Parathyroid adenoma (tissue), 2 donors: ENCODE measurements around the gene PALS2.

Experiments used
- H2AFZ ChIP-seq: fragments of 300-600 bp; sonication (generic); one replicate; pipeline ENCODE4 v1.7.0; 2017; ENCODE audit warnings: antibody characterized with exemption, mild to moderate bottlenecking
- H3K27ac ChIP-seq: fragments of 300-600 bp; sonication (generic); one replicate; pipeline ENCODE4 v1.7.0; 2017
- H3K27me3 ChIP-seq: fragments of 300-600 bp; sonication (generic); one replicate; pipeline ENCODE4 v1.7.0; 2017; ENCODE audit warnings: low read length; ENCODE audit not compliant: control insufficient read depth, insufficient read depth
- H3K36me3 ChIP-seq: fragments of 300-600 bp; sonication (generic); one replicate; pipeline ENCODE4 v1.7.0; 2017; ENCODE audit warnings: low read length; ENCODE audit not compliant: control insufficient read depth, insufficient read depth
- H3K4me1 ChIP-seq: fragments of 300-600 bp; sonication (generic); one replicate; pipeline ENCODE4 v1.7.0; 2017; ENCODE audit warnings: control low read depth
- H3K4me2 ChIP-seq: fragments of 300-600 bp; sonication (generic); one replicate; pipeline ENCODE4 v1.7.0; 2017; ENCODE audit warnings: low read length
- H3K4me3 ChIP-seq: fragments of 300-600 bp; sonication (generic); one replicate; pipeline ENCODE4 v1.7.0; 2017; ENCODE audit warnings: low read depth, low read length
- H3K79me2 ChIP-seq: fragments of 300-600 bp; sonication (generic); one replicate; pipeline ENCODE4 v1.7.0; 2017; ENCODE audit warnings: control low read depth
- H3K9ac ChIP-seq: fragments of 300-600 bp; sonication (generic); one replicate; pipeline ENCODE4 v1.7.0; 2017; ENCODE audit warnings: mild to moderate bottlenecking
- H3K9me3 ChIP-seq: fragments of 300-600 bp; sonication (generic); one replicate; pipeline ENCODE4 v1.7.0; 2017; ENCODE audit warnings: low read length; ENCODE audit not compliant: control insufficient read depth
- TF ChIP-seq, protein P1 (sequence below): fragments of 300-600 bp; sonication (generic); IDR thresholded peaks from one replicate; pipeline ENCODE4 v1.7.0; 2017; ENCODE audit warnings: antibody characterized with exemption, mild to moderate bottlenecking
- donor health status: primary hyperparathyroidism.

Gene PALS2

GRCh38 chr7:24608504-24608903, 35.3 kb downstream of the PALS2 start:
- TF ChIP-seq, protein P1, sequence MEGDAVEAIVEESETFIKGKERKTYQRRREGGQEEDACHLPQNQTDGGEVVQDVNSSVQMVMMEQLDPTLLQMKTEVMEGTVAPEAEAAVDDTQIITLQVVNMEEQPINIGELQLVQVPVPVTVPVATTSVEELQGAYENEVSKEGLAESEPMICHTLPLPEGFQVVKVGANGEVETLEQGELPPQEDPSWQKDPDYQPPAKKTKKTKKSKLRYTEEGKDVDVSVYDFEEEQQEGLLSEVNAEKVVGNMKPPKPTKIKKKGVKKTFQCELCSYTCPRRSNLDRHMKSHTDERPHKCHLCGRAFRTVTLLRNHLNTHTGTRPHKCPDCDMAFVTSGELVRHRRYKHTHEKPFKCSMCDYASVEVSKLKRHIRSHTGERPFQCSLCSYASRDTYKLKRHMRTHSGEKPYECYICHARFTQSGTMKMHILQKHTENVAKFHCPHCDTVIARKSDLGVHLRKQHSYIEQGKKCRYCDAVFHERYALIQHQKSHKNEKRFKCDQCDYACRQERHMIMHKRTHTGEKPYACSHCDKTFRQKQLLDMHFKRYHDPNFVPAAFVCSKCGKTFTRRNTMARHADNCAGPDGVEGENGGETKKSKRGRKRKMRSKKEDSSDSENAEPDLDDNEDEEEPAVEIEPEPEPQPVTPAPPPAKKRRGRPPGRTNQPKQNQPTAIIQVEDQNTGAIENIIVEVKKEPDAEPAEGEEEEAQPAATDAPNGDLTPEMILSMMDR: no peak
- Histone ChIP-seq H3K4me2 (no peak overlapping the region), H3K27ac (no peak overlapping the region), H3K9ac (no peak overlapping the region), H2AFZ (no peak overlapping the region), H3K4me3 (no peak overlapping the region), H3K36me3 (no peaks in the 10 kb centered on the region), H3K27me3 (no peaks in the 10 kb centered on the region), H3K9me3 (no peaks in the 10 kb centered on the region), H3K4me1 (no peaks in the 10 kb centered on the region), H3K79me2 (no peaks in the 10 kb centered on the region)

GRCh38 chr7:24609059-24609458, 35.8 kb downstream of the PALS2 start:
- no peak overlapping the region for H3K9ac ChIP-seq
- H3K27me3 ChIP-seq: no peaks in the 10 kb centered on the region
- no peak overlapping the region for H3K4me3 ChIP-seq
- no peak overlapping the region for H3K27ac ChIP-seq
- no peaks in the 10 kb centered on the region for H3K9me3 ChIP-seq
- no peak overlapping the region for H3K4me2 ChIP-seq
- H3K79me2 ChIP-seq: no peaks in the 10 kb centered on the region
- no peaks in the 10 kb centered on the region for H3K36me3 ChIP-seq
- H2AFZ ChIP-seq: no peak overlapping the region
- H3K4me1 ChIP-seq: no peaks in the 10 kb centered on the region
- TF ChIP-seq, protein P1: no peak

DNA sequence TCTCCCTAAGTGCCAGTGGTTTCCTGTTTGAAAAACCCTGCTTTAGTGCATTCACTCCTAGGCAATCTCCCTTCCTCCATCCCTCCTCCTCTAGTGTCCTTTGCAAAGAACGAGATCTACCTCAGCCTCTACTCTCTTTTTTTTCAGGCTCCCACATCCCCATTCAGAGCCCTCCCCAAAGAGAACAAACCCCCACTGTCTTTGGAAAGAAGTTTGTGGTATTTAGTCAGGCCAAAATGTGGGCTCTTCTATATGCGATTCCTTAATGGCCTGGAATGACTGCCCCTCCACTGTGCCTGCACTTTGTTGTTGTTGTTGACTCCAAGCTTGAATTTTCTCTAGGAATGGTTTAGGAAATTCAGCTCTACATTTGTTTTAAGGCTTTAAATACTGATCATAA, 36.3 kb downstream of the PALS2 start:
- Histone ChIP-seq H2AFZ (no peak overlapping the region), H3K9me3 (no peaks in the 10 kb centered on the region), H3K36me3 (no peaks in the 10 kb centered on the region), H3K27ac (no peak overlapping the region), H3K9ac (no peak overlapping the region), H3K4me3 (no peak overlapping the region), H3K4me1 (no peaks in the 10 kb centered on the region), H3K79me2 (no peaks in the 10 kb centered on the region), H3K4me2 (no peak overlapping the region), H3K27me3 (no peaks in the 10 kb centered on the region)
- TF ChIP-seq, protein P1: no peak

DNA sequence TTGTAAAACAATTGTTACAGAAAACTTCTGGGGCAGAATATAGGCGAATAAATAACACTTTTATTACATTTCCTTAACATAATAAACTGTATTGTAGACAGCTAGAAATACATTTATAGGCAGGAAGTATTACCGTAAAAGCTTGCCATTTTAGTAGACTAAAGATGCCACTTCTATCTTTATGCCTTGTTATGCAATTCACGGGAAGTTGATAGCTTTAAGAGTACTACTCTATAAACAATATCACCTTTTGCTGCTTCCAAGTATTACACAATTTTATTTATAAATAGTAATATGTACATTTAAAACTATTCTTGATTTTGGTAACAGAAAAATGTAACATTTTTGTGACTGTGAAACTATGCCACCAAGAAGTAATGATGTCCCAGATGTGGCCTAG, 37.9 kb downstream of the PALS2 start:
- no peak overlapping the region for H3K9ac ChIP-seq
- H3K4me3 ChIP-seq: no peak overlapping the region
- no peaks in the 10 kb centered on the region for H3K27me3 ChIP-seq
- no peak overlapping the region for H3K4me2 ChIP-seq
- no peak overlapping the region for H2AFZ ChIP-seq
- no peaks in the 10 kb centered on the region for H3K9me3 ChIP-seq
- no peaks in the 10 kb centered on the region for H3K4me1 ChIP-seq
- TF ChIP-seq, protein P1: no peak
- H3K79me2 ChIP-seq: no peaks in the 10 kb centered on the region
- no peaks in the 10 kb centered on the region for H3K36me3 ChIP-seq
- no peak overlapping the region for H3K27ac ChIP-seq

- Histone ChIP-seq H3K9me3 (no peaks in the 10 kb centered on the region), H3K9ac (no peak overlapping the region), H2AFZ (no peak overlapping the region), H3K36me3 (no peaks in the 10 kb centered on the region), H3K4me2 (no peak overlapping the region), H3K27me3 (no peaks in the 10 kb centered on the region), H3K27ac (no peak overlapping the region), H3K4me3 (no peak overlapping the region), H3K79me2 (no peaks in the 10 kb centered on the region), H3K4me1 (no peaks in the 10 kb centered on the region)
- TF ChIP-seq, protein P1: no peak
Measured at GRCh38 chr7:24617957-24618616, 44.8 kb downstream of the PALS2 start.
